ENCODE data around the gene COCH. TPM values are rescaled to one million over a fixed set of nuclear protein-coding genes. Genes with fewer than 3 reads are reported as not detected.

The COCH gene
- polyA plus RNA-seq, 4 donors: 0.71 to 0.81 (median 0.76) TPM; not detected in 1

GRCh38 chr14:30883508-30884294, 9.3 kb downstream of the COCH start:
- H3K4me1 ChIP-seq (ENCODE audit: control insufficient read depth in 3 of 3, insufficient read depth in 2 of 3, low read depth in 1 of 3, low read length in 2 of 3): no peaks in the 10 kb centered on the region
- H3K27me3 ChIP-seq (ENCODE audit: control insufficient read depth in 3 of 3, insufficient read depth in 3 of 3, low read length in 3 of 3): no peaks in the 10 kb centered on the region
- H3K4me3 ChIP-seq (ENCODE audit: low read depth in 1 of 3, low read length in 3 of 3): no peak overlapping the region
- FAIRE-seq (no peak), DNase-seq (no peak)
- H3K27ac ChIP-seq (ENCODE audit: low read depth in 1 of 3, low read length in 2 of 3): no peak overlapping the region
- WGBS, 3 donors: 21 to 55% (median 40%) methylated on average over 6 of the region's 6 CpGs
- H3K9me3 ChIP-seq (ENCODE audit: control insufficient read depth in 2 of 2, insufficient read depth in 1 of 2, low read depth in 1 of 2, low read length in 1 of 2): no peaks in the 10 kb centered on the region
- H3K36me3 ChIP-seq (ENCODE audit: control insufficient read depth in 3 of 3, insufficient read depth in 2 of 3, low read depth in 1 of 3, low read length in 3 of 3): no peaks in the 10 kb centered on the region

GRCh38 chr14:30884901-30885300, 10.5 kb downstream of the COCH start:
- FAIRE-seq (no peak), DNase-seq (no peak)
- H3K27me3 ChIP-seq (ENCODE audit: control insufficient read depth in 3 of 3, insufficient read depth in 3 of 3, low read length in 3 of 3): no peaks in the 10 kb centered on the region
- no peaks in the 10 kb centered on the region for H3K4me1 ChIP-seq (ENCODE audit: control insufficient read depth in 3 of 3, insufficient read depth in 2 of 3, low read depth in 1 of 3, low read length in 2 of 3)
- WGBS, 3 donors: 73 to 82% (median 77%) methylated on average over 3 of the region's 3 CpGs
- H3K36me3 ChIP-seq (ENCODE audit: control insufficient read depth in 3 of 3, insufficient read depth in 2 of 3, low read depth in 1 of 3, low read length in 3 of 3): no peaks in the 10 kb centered on the region
- H3K9me3 ChIP-seq (ENCODE audit: control insufficient read depth in 2 of 2, insufficient read depth in 1 of 2, low read depth in 1 of 2, low read length in 1 of 2): no peaks in the 10 kb centered on the region
- no peak overlapping the region for H3K4me3 ChIP-seq (ENCODE audit: low read depth in 1 of 3, low read length in 3 of 3)
- H3K27ac ChIP-seq (ENCODE audit: low read depth in 1 of 3, low read length in 2 of 3): no peak overlapping the region

- peak; percentile 15 to 16 for DNase-seq
- Histone ChIP-seq H3K4me1 (ENCODE audit: control insufficient read depth in 3 of 3, insufficient read depth in 2 of 3, low read depth in 1 of 3, low read length in 2 of 3) (no peaks in the 10 kb centered on the region), H3K36me3 (ENCODE audit: control insufficient read depth in 3 of 3, insufficient read depth in 2 of 3, low read depth in 1 of 3, low read length in 3 of 3) (peaks cover 0 to 2% (median 0%) of the 10 kb centered on the region in 3 donors), H3K4me3 (ENCODE audit: low read depth in 1 of 3, low read length in 3 of 3) (no peak overlapping the region), H3K9me3 (ENCODE audit: control insufficient read depth in 2 of 2, insufficient read depth in 1 of 2, low read depth in 1 of 2, low read length in 1 of 2) (no peaks in the 10 kb centered on the region), H3K27ac (ENCODE audit: low read depth in 1 of 3, low read length in 2 of 3) (no peak overlapping the region), H3K27me3 (ENCODE audit: control insufficient read depth in 3 of 3, insufficient read depth in 3 of 3, low read length in 3 of 3) (no peaks in the 10 kb centered on the region)
- WGBS, 3 donors: 87 to 91% (median 90%) methylated on average over 7 of the region's 7 CpGs
- FAIRE-seq: no peak
Observed at GRCh38 chr14:30885840-30886740, 11.7 kb downstream of the COCH start.

GRCh38 chr14:30888480-30889243, 14.3 kb downstream of the COCH start:
- DNase-seq: peak in 1 of 2 donors; percentile 17
- WGBS, 3 donors: 90 to 97% (median 94%) methylated on average over 5 of the region's 5 CpGs
- no peak overlapping the region for H3K27ac ChIP-seq (ENCODE audit: low read depth in 1 of 3, low read length in 2 of 3)
- no peaks in the 10 kb centered on the region for H3K27me3 ChIP-seq (ENCODE audit: control insufficient read depth in 3 of 3, insufficient read depth in 3 of 3, low read length in 3 of 3)
- H3K4me3 ChIP-seq (ENCODE audit: low read depth in 1 of 3, low read length in 3 of 3): no peak overlapping the region
- FAIRE-seq: no peak
- H3K4me1 ChIP-seq (ENCODE audit: control insufficient read depth in 3 of 3, insufficient read depth in 2 of 3, low read depth in 1 of 3, low read length in 2 of 3): no peaks in the 10 kb centered on the region
- H3K36me3 ChIP-seq (ENCODE audit: control insufficient read depth in 3 of 3, insufficient read depth in 2 of 3, low read depth in 1 of 3, low read length in 3 of 3): peaks cover 0 to 6% (median 0%) of the 10 kb centered on the region in 3 donors
- no peaks in the 10 kb centered on the region for H3K9me3 ChIP-seq (ENCODE audit: control insufficient read depth in 2 of 2, insufficient read depth in 1 of 2, low read depth in 1 of 2, low read length in 1 of 2)

- Histone ChIP-seq H3K36me3 (ENCODE audit: control insufficient read depth in 3 of 3, insufficient read depth in 2 of 3, low read depth in 1 of 3, low read length in 3 of 3) (peaks cover 0 to 6% (median 0%) of the 10 kb centered on the region in 3 donors), H3K4me1 (ENCODE audit: control insufficient read depth in 3 of 3, insufficient read depth in 2 of 3, low read depth in 1 of 3, low read length in 2 of 3) (no peaks in the 10 kb centered on the region), H3K27ac (ENCODE audit: low read depth in 1 of 3, low read length in 2 of 3) (no peak overlapping the region), H3K4me3 (ENCODE audit: low read depth in 1 of 3, low read length in 3 of 3) (no peak overlapping the region), H3K9me3 (ENCODE audit: control insufficient read depth in 2 of 2, insufficient read depth in 1 of 2, low read depth in 1 of 2, low read length in 1 of 2) (no peaks in the 10 kb centered on the region), H3K27me3 (ENCODE audit: control insufficient read depth in 3 of 3, insufficient read depth in 3 of 3, low read length in 3 of 3) (no peaks in the 10 kb centered on the region)
- FAIRE-seq: no peak
- WGBS, 3 donors: 59 to 79% (median 69%) methylated on average over 4 of the region's 4 CpGs
- no peak for DNase-seq
Observed at GRCh38 chr14:30889244-30889594, 14.9 kb downstream of the COCH start.

GRCh38 chr14:30893819-30894218, 19.5 kb downstream of the COCH start:
- Histone ChIP-seq H3K4me1 (ENCODE audit: control insufficient read depth in 3 of 3, insufficient read depth in 2 of 3, low read depth in 1 of 3, low read length in 2 of 3) (no peaks in the 10 kb centered on the region), H3K27me3 (ENCODE audit: control insufficient read depth in 3 of 3, insufficient read depth in 3 of 3, low read length in 3 of 3) (no peaks in the 10 kb centered on the region), H3K9me3 (ENCODE audit: control insufficient read depth in 2 of 2, insufficient read depth in 1 of 2, low read depth in 1 of 2, low read length in 1 of 2) (no peaks in the 10 kb centered on the region), H3K4me3 (ENCODE audit: low read depth in 1 of 3, low read length in 3 of 3) (no peak overlapping the region), H3K36me3 (ENCODE audit: control insufficient read depth in 3 of 3, insufficient read depth in 2 of 3, low read depth in 1 of 3, low read length in 3 of 3) (peaks cover under 1 to 11% (median 8%) of the 10 kb centered on the region in 3 donors), H3K27ac (ENCODE audit: low read depth in 1 of 3, low read length in 2 of 3) (no peak overlapping the region)
- DNase-seq (no peak), FAIRE-seq (no peak)
- WGBS, 3 donors: 94 to 99% (median 99%) methylated on average over 2 of the region's 2 CpGs

- DNase-seq: no peak
- Histone ChIP-seq H3K4me3 (ENCODE audit: low read depth in 1 of 3, low read length in 3 of 3) (no peak overlapping the region), H3K4me1 (ENCODE audit: control insufficient read depth in 3 of 3, insufficient read depth in 2 of 3, low read depth in 1 of 3, low read length in 2 of 3) (no peaks in the 10 kb centered on the region), H3K9me3 (ENCODE audit: control insufficient read depth in 2 of 2, insufficient read depth in 1 of 2, low read depth in 1 of 2, low read length in 1 of 2) (no peaks in the 10 kb centered on the region), H3K36me3 (ENCODE audit: control insufficient read depth in 3 of 3, insufficient read depth in 2 of 3, low read depth in 1 of 3, low read length in 3 of 3) (peaks cover 2 to 13% (median 8%) of the 10 kb centered on the region in 3 donors), H3K27me3 (ENCODE audit: control insufficient read depth in 3 of 3, insufficient read depth in 3 of 3, low read length in 3 of 3) (no peaks in the 10 kb centered on the region), H3K27ac (ENCODE audit: low read depth in 1 of 3, low read length in 2 of 3) (no peak overlapping the region)
- WGBS, 3 donors: 90 to 94% (median 93%) methylated on average over 4 of the region's 4 CpGs
- no peak for FAIRE-seq
Observed at GRCh38 chr14:30894923-30895515, 20.7 kb downstream of the COCH start.

GRCh38 chr14:30896435-30896834, 22.1 kb downstream of the COCH start:
- no peaks in the 10 kb centered on the region for H3K27me3 ChIP-seq (ENCODE audit: control insufficient read depth in 3 of 3, insufficient read depth in 3 of 3, low read length in 3 of 3)
- DNase-seq: no peak
- H3K9me3 ChIP-seq (ENCODE audit: control insufficient read depth in 2 of 2, insufficient read depth in 1 of 2, low read depth in 1 of 2, low read length in 1 of 2): no peaks in the 10 kb centered on the region
- H3K36me3 ChIP-seq (ENCODE audit: control insufficient read depth in 3 of 3, insufficient read depth in 2 of 3, low read depth in 1 of 3, low read length in 3 of 3): peaks cover 4 to 16% (median 8%) of the 10 kb centered on the region in 3 donors
- no peak overlapping the region for H3K27ac ChIP-seq (ENCODE audit: low read depth in 1 of 3, low read length in 2 of 3)
- no peak overlapping the region for H3K4me3 ChIP-seq (ENCODE audit: low read depth in 1 of 3, low read length in 3 of 3)
- no peaks in the 10 kb centered on the region for H3K4me1 ChIP-seq (ENCODE audit: control insufficient read depth in 3 of 3, insufficient read depth in 2 of 3, low read depth in 1 of 3, low read length in 2 of 3)
- FAIRE-seq: no peak

Data from small intestine (tissue), 7 donors.